Astrocyte (in vitro differentiated cells and primary cell): Measurements from ENCODE around the gene C3orf20.

Experiments
- CTCF ChIP-seq: IDR thresholded peaks from 2 replicates; pipeline ENCODE4 v1.5.1; 2011; ENCODE audit warnings: low read depth, mild to moderate bottlenecking, inconsistent platforms, low read length, moderate library complexity; ENCODE audit not compliant: insufficient read depth
- EZH2 ChIP-seq: IDR thresholded peaks from 2 replicates; pipeline ENCODE4 v1.6.1; 2012; ENCODE audit warnings: mild to moderate bottlenecking, low read length, inconsistent platforms; ENCODE audit not compliant: insufficient read depth

- no peak for TF ChIP-seq CTCF
- TF ChIP-seq EZH2 = no peak
Observed at GRCh38 chr3:14676881-14677280, 1.9 kb downstream of the C3orf20 start.
